RWPE2 (cell line): ENCODE data around the gene FTMT.

Experiments
- ATAC-seq: fragments of 200-7000 bp; cut with Tn5 transposase; 3 replicates; pipeline ENCODE4 v1.9.1; 2021; ENCODE audit warnings: low read depth
- DNase-seq: peaks from one replicate; pipeline ENCODE4 v3.0.0-alpha.2; 2020; ENCODE audit warnings: low spot score
- H3K27ac ChIP-seq: fragments of 450-650 bp; 2 replicates; pipeline ENCODE4 v1.5.1; 2017; ENCODE audit warnings: mild to moderate bottlenecking; ENCODE audit not compliant: poor library complexity, severe bottlenecking
- H3K27me3 ChIP-seq: fragments of 250-450 bp; sonication (Bioruptor Pico); 2 replicates; pipeline ENCODE4 v1.5.1; 2021; ENCODE audit warnings: mild to moderate bottlenecking, moderate library complexity; ENCODE audit not compliant: insufficient read depth, poor library complexity, severe bottlenecking
- H3K36me3 ChIP-seq: fragments of 250-450 bp; sonication (Bioruptor Pico); 2 replicates; pipeline ENCODE4 v1.5.1; 2020; ENCODE audit warnings: low read depth, mild to moderate bottlenecking, moderate library complexity
- H3K4me1 ChIP-seq: fragments of 250-450 bp; sonication (Bioruptor Pico); 2 replicates; pipeline ENCODE4 v1.5.1; 2021; ENCODE audit warnings: mild to moderate bottlenecking, moderate library complexity; ENCODE audit not compliant: insufficient read depth, poor library complexity, severe bottlenecking
- H3K4me3 ChIP-seq: fragments of 250-450 bp; sonication (Bioruptor Pico); 2 replicates; pipeline ENCODE4 v1.5.1; 2021; ENCODE audit warnings: mild to moderate bottlenecking, moderate library complexity; ENCODE audit not compliant: severe bottlenecking
- H3K9me3 ChIP-seq: fragments of 250-450 bp; sonication (Bioruptor Pico); 2 replicates; pipeline ENCODE4 v1.5.1; 2021; ENCODE audit warnings: mild to moderate bottlenecking, moderate library complexity; ENCODE audit not compliant: severe bottlenecking
- TF ChIP-seq, protein P1 (sequence below): fragments of 450-650 bp; IDR thresholded peaks from one replicate; pipeline ENCODE4 v1.5.1; 2017; ENCODE audit warnings: mild to moderate bottlenecking, moderate library complexity; ENCODE audit not compliant: poor library complexity, severe bottlenecking

The FTMT gene

DNA sequence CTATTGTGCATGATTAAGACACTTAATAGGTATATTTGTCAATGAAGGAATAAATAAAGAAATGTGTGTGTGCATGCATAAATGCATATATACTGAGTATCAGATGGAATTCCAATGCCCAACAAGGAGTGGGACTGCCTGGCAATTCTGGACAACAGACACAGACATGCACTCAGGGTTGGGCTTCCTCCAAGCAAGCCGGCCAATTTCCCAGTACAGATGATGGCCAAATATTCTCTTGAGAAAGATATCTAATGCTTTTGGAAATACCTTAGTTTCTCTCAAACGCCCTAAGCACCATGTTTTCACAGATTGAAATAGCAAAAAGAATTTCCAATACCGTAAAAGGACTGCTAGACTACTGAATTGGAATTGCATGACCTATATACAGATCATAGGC lies 11.1 kb downstream of the FTMT start:
- Histone ChIP-seq H3K27ac (no peak overlapping the region), H3K27me3 (peaks cover 14% of the 10 kb centered on the region), H3K36me3 (no peaks in the 10 kb centered on the region), H3K4me1 (no peaks in the 10 kb centered on the region), H3K9me3 (no peaks in the 10 kb centered on the region), H3K4me3 (no peak overlapping the region)
- no peak for ATAC-seq
- TF ChIP-seq, protein P1, sequence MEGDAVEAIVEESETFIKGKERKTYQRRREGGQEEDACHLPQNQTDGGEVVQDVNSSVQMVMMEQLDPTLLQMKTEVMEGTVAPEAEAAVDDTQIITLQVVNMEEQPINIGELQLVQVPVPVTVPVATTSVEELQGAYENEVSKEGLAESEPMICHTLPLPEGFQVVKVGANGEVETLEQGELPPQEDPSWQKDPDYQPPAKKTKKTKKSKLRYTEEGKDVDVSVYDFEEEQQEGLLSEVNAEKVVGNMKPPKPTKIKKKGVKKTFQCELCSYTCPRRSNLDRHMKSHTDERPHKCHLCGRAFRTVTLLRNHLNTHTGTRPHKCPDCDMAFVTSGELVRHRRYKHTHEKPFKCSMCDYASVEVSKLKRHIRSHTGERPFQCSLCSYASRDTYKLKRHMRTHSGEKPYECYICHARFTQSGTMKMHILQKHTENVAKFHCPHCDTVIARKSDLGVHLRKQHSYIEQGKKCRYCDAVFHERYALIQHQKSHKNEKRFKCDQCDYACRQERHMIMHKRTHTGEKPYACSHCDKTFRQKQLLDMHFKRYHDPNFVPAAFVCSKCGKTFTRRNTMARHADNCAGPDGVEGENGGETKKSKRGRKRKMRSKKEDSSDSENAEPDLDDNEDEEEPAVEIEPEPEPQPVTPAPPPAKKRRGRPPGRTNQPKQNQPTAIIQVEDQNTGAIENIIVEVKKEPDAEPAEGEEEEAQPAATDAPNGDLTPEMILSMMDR = no peak
- DNase-seq = no peak

- TF ChIP-seq, protein P1 = no peak
- Histone ChIP-seq H3K27ac (no peak overlapping the region), H3K9me3 (no peaks in the 10 kb centered on the region), H3K4me1 (no peaks in the 10 kb centered on the region), H3K4me3 (no peak overlapping the region), H3K27me3 (peaks cover 14% of the 10 kb centered on the region), H3K36me3 (no peaks in the 10 kb centered on the region)
- DNase-seq (no peak), ATAC-seq (no peak)
Observed at GRCh38 chr5:121863753-121864285, 12.1 kb downstream of the FTMT start.

- Histone ChIP-seq H3K36me3 (no peaks in the 10 kb centered on the region), H3K4me1 (peaks cover 3% of the 10 kb centered on the region), H3K27me3 (peaks cover 16% of the 10 kb centered on the region), H3K4me3 (no peak overlapping the region), H3K27ac (no peak overlapping the region), H3K9me3 (no peaks in the 10 kb centered on the region)
- ATAC-seq (0 out of 3 replicates have a peak, but pooled peaks have one; percentile 14), DNase-seq (no peak)
- TF ChIP-seq, protein P1 = no peak
Observed at GRCh38 chr5:121867403-121867802, 15.7 kb downstream of the FTMT start.

DNA sequence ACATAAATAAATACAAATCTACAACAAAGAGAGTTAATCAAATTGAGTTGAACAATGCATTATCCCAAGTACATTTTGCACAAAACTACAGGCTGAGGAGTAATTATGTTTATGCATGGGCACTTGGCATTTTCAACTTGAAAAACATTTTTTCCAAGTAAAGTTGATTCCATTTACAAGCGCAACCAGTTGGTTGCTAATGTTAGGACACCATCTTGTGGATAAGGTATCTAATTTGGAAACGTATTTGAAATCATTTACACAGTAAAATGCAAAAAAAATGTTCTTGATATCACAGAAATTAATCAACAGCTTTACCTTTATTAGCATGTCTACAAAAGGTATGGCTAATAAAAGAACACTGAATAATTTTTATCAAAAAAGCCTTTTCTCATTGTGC lies 18.8 kb downstream of the FTMT start:
- Histone ChIP-seq H3K4me3 (no peak overlapping the region), H3K9me3 (no peaks in the 10 kb centered on the region), H3K4me1 (peaks cover 3% of the 10 kb centered on the region), H3K27ac (no peak overlapping the region), H3K36me3 (no peaks in the 10 kb centered on the region), H3K27me3 (peaks cover 5% of the 10 kb centered on the region)
- no peak for DNase-seq
- no peak for ATAC-seq
- TF ChIP-seq, protein P1 = peak; percentile 44

GRCh38 chr5:121872856-121873255 lies 21.2 kb downstream of the FTMT start:
- Histone ChIP-seq H3K4me1 (peaks cover 3% of the 10 kb centered on the region), H3K4me3 (no peak overlapping the region), H3K27me3 (peaks cover 5% of the 10 kb centered on the region), H3K36me3 (no peaks in the 10 kb centered on the region), H3K27ac (no peak overlapping the region), H3K9me3 (no peaks in the 10 kb centered on the region)
- ATAC-seq (no peak), DNase-seq (no peak)
- TF ChIP-seq, protein P1 = no peak
